ENCODE measurements around the gene OBSL1. TPM values are rescaled to one million over a fixed set of nuclear protein-coding genes. Genes with fewer than 3 reads are reported as not detected.
A peak's percentile ranks its signal among the peaks of the same experiment; 100 is the strongest.

OBSL1 gene
- total RNA-seq, 2 donors from 2014 or later = 150 to 157 TPM

DNA sequence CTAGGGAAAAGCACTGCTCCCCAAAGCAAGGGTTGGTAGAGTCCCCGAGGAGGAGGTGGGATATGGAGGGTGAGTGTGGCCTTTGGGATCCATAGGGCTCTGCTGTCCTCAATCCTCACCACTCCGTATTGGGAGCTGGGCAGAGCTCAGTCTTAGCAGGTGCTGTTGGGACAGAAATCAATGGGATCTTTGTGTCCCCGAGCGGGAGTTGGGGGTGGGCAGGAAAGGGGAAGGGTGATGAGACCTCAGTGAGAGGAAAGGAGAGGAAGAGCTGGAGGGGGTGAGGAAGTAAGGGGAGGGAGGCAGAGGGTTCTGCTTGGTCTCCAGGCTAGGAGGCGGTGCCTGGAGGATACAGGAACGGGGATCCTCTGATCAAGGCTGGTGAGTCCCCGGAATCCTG is 54.5 kb downstream of the OBSL1 start:
- Histone ChIP-seq H3K27me3 (no peaks in the 10 kb centered on the region), H3K4me3 (no peak overlapping the region), H3K4me1 (peaks cover 0 to 55% of the 10 kb centered on the region in 2 donors), H3K36me3 (no peaks in the 10 kb centered on the region), H3K9me3 (no peaks in the 10 kb centered on the region), H3K27ac (no peak overlapping the region)
- TF ChIP-seq, protein P1, sequence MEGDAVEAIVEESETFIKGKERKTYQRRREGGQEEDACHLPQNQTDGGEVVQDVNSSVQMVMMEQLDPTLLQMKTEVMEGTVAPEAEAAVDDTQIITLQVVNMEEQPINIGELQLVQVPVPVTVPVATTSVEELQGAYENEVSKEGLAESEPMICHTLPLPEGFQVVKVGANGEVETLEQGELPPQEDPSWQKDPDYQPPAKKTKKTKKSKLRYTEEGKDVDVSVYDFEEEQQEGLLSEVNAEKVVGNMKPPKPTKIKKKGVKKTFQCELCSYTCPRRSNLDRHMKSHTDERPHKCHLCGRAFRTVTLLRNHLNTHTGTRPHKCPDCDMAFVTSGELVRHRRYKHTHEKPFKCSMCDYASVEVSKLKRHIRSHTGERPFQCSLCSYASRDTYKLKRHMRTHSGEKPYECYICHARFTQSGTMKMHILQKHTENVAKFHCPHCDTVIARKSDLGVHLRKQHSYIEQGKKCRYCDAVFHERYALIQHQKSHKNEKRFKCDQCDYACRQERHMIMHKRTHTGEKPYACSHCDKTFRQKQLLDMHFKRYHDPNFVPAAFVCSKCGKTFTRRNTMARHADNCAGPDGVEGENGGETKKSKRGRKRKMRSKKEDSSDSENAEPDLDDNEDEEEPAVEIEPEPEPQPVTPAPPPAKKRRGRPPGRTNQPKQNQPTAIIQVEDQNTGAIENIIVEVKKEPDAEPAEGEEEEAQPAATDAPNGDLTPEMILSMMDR (IDR thresholded peaks at IDR 0.05) = no peak
- DNase-seq (ENCODE audit: low spot score) = no peak

DNA sequence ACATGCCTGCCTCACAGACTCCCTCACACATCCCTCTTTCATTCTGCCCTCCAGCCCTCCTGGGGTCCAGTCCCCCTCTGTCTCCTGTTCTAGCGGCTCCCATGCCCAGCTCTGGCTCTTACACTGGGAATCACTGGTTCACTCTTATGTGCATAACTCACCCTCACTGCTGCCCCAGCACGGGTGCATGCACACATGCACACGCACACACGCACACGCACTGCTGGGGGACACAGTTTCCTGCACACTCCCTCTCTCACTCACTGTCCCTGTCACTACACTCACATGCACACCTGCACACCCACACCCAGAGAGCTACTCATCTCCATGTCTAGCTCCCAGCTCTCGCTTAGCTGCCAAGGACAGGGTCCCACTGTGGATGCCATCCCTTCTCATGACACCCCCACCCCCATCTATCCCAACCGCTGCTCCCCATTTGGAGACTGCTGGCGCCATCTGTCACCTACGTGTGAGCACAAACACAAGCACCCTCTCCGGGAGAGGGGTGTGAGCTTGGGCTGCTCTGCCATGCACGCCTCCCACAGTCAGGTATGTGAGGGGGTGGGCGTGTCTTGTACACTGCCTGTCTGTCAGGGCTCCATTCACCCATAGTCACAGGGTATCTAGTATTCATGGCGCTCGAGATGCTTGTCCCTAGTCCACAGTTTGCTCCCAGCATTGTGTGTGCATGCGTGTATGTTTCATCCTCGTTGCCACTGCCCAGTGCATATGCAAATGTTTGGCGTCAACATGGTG is 55.3 kb downstream of the OBSL1 start:
- Histone ChIP-seq H3K4me3 (no peak overlapping the region), H3K9me3 (no peaks in the 10 kb centered on the region), H3K27ac (no peak overlapping the region), H3K36me3 (no peaks in the 10 kb centered on the region), H3K4me1 (peaks cover 0 to 55% of the 10 kb centered on the region in 2 donors), H3K27me3 (no peaks in the 10 kb centered on the region)
- no peak for DNase-seq (ENCODE audit: low spot score)
- TF ChIP-seq, protein P1 (IDR thresholded peaks at IDR 0.05) = no peak

DNA sequence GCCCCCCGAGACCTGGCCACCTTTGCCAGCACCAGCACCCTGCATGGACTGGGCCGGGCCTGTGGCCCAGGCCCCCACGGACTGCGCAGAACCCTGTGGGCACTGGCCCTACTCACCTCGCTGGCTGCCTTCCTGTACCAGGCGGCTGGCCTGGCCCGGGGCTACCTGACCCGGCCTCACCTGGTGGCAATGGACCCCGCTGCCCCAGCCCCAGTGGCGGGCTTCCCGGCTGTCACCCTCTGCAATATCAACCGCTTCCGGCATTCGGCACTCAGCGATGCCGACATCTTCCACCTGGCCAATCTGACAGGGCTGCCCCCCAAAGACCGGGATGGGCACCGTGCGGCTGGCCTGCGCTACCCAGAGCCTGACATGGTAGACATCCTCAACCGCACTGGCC is 56.5 kb downstream of the OBSL1 start:
- Histone ChIP-seq H3K27ac (peak overlapping the region in 1 of 2 donors; percentile 28), H3K4me3 (no peak overlapping the region), H3K4me1 (peaks cover 0 to 55% of the 10 kb centered on the region in 2 donors), H3K36me3 (no peaks in the 10 kb centered on the region), H3K9me3 (no peaks in the 10 kb centered on the region), H3K27me3 (no peaks in the 10 kb centered on the region)
- TF ChIP-seq, protein P1 (IDR thresholded peaks at IDR 0.05) = no peak
- no peak for DNase-seq (ENCODE audit: low spot score)

DNA sequence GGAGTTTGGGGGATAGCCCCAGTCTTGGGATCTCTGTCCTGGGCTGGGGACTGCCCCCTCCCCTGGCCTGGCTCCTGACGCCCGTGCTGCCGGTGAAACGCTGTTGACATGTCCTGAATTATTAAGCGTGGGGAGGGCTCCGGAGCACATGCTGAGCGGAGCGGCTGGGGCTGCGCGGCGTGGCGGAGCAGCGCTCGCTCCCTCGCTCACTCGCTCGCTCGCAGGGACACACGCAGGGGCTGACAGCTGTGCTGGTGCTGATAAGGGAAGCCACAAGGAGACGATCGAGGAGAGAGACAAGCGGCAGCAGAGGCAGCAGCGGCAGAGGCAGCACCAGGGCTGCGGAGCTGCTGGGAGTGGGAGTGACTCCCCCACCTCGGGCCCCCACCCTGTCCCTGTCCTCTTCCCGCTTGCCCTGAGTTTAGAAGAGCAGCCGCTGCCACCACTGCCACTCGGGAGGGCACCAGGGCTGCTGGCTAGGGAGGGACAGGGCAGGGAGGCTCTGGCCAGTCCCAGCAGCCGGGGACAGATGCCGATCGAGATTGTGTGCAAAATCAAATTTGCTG is 57.1 kb downstream of the OBSL1 start, which contains the start of gene ASIC4:
Gene ASIC4 (plus strand): TSS at position 287 of the 566 bp plus-strand sequence. CDS start 243 bp downstream, at position 530.
- no peaks in the 10 kb centered on the region for H3K36me3 ChIP-seq
- peaks cover 0 to 56% of the 10 kb centered on the region in 2 donors for H3K4me1 ChIP-seq
- no peaks in the 10 kb centered on the region for H3K9me3 ChIP-seq
- no peaks in the 10 kb centered on the region for H3K27me3 ChIP-seq
- H3K4me3 ChIP-seq = peak within 1 kb of the TSS in 1 of 2 donors; percentile 10
- H3K27ac ChIP-seq = peak within 1 kb of the TSS; percentile 9 to 28
- TF ChIP-seq, protein P1 (IDR thresholded peaks at IDR 0.05) = no peak
- no peak for DNase-seq (ENCODE audit: low spot score)

DNA sequence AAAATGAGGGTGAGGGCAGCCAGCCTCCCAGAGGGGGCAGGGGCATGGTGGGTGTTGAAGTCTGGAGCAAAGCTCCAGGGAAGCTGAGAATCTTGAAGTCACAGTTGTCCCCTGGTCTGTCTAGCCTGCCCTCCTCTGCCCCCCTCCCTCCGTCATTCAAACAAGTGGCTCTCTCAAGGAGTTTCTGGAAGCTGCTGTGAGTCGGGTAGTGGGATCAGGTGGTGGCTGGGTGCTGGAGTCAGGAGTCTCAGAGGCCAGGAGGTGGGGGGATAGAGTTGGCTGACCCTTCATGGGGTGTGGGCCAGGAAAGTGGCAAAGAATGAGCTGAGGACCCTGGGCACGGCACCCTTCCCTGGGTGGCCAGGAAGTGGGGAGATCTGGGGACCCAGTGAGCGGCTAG is 57.6 kb downstream of the OBSL1 start:
- no peak for DNase-seq (ENCODE audit: low spot score)
- Histone ChIP-seq H3K36me3 (no peaks in the 10 kb centered on the region), H3K27me3 (no peaks in the 10 kb centered on the region), H3K27ac (peak overlapping the region in 1 of 2 donors; percentile 26), H3K9me3 (no peaks in the 10 kb centered on the region), H3K4me1 (peaks cover 0 to 61% of the 10 kb centered on the region in 2 donors), H3K4me3 (no peak overlapping the region)
- TF ChIP-seq, protein P1 (IDR thresholded peaks at IDR 0.05) = no peak
